IMR-90 (cell line): Measurements from ENCODE around the gene SDK1. TPM values are rescaled to one million over a fixed set of nuclear protein-coding genes. Genes with fewer than 3 reads are reported as not detected.

Experiments
- ATAC-seq: fragments of 200-7000 bp; cut with Tn5 transposase; 2 replicates; pipeline ENCODE4 v1.9.1; 2020; ENCODE audit warnings: low read depth, mild to moderate bottlenecking, moderate library complexity
- BruUV-seq: library from RNA; stranded (reverse); fragments of 400-500 nt; replicated peaks from 2 replicates; lab custom pipeline; 2021; lab: Mats Ljungman, UMichigan
- CTCF ChIA-PET: fragments of 300-600 bp; formaldehyde crosslinking; extraction: SDS; loops from one replicate; lab custom pipeline; 2021; ENCODE audit warnings: antibody characterized with exemption; lab: Yijun Ruan, JAX
- POLR2A ChIA-PET: fragments of 300-600 bp; sonication (Branson Sonifier 250); formaldehyde crosslinking; loops from one replicate; lab custom pipeline; 2022; ENCODE audit warnings: antibody characterized with exemption; ENCODE audit not compliant: unreplicated experiment; lab: Charles Lee
- DNase-seq: peaks from one replicate; pipeline ENCODE4 v3.0.0; 2013
- H2AFZ ChIP-seq: replicated peaks from 2 replicates; pipeline ENCODE3; 2013; ENCODE audit warnings: low read length, mild to moderate bottlenecking; ENCODE audit not compliant: poor library complexity
- H2AK5ac ChIP-seq: 2 replicates; pipeline ENCODE4 v1.6.1; 2013; ENCODE audit warnings: low read depth, low read length, inconsistent platforms
- H2AK9ac ChIP-seq: replicated peaks from 2 replicates; pipeline ENCODE3; 2013; ENCODE audit warnings: mild to moderate bottlenecking, low read depth, low read length, moderate library complexity; ENCODE audit not compliant: poor library complexity
- H2BK120ac ChIP-seq: 2 replicates; pipeline ENCODE4 v1.6.1; 2013; ENCODE audit warnings: low read depth, low read length, inconsistent platforms
- H2BK15ac ChIP-seq: 3 replicates; pipeline ENCODE4 v1.6.1; 2013; ENCODE audit warnings: low read depth, low read length, inconsistent platforms
- H2BK20ac ChIP-seq: 2 replicates; pipeline ENCODE4 v1.6.1; 2013; ENCODE audit warnings: low read depth, mild to moderate bottlenecking, inconsistent platforms, low read length, moderate library complexity
- H2BK5ac ChIP-seq: 2 replicates; pipeline ENCODE4 v1.6.1; 2013; ENCODE audit warnings: mild to moderate bottlenecking, low read depth, low read length, inconsistent platforms; ENCODE audit not compliant: poor library complexity, severe bottlenecking
- H3K14ac ChIP-seq: replicated peaks from 2 replicates; pipeline ENCODE4 v1.6.1; 2013; ENCODE audit warnings: low read depth, low read length, inconsistent platforms
- H3K18ac ChIP-seq: 2 replicates; pipeline ENCODE4 v1.6.1; 2013; ENCODE audit warnings: low read depth, low read length, control low read depth
- H3K23ac ChIP-seq: 2 replicates; pipeline ENCODE4 v1.6.1; 2013; ENCODE audit warnings: low read depth, low read length, inconsistent platforms
- H3K27ac ChIP-seq: 2 replicates; pipeline ENCODE4 v1.5.1; 2013; ENCODE audit warnings: mild to moderate bottlenecking, control low read depth, low read length; ENCODE audit not compliant: insufficient read depth
- H3K27me3 ChIP-seq: 2 replicates; pipeline ENCODE4 v1.6.1; 2013; ENCODE audit warnings: low read length; ENCODE audit not compliant: control insufficient read depth, insufficient read depth
- H3K36me3 ChIP-seq: 2 replicates; pipeline ENCODE4 v1.6.1; 2013; ENCODE audit warnings: low read length, mixed read lengths; ENCODE audit not compliant: control insufficient read depth, insufficient read depth
- H3K4ac ChIP-seq: 2 replicates; pipeline ENCODE4 v1.6.1; 2013; ENCODE audit warnings: low read depth, low read length, inconsistent platforms
- H3K4me1 ChIP-seq: 2 replicates; pipeline ENCODE4 v1.6.1; 2013; ENCODE audit warnings: low read length, mixed read lengths; ENCODE audit not compliant: control insufficient read depth, insufficient read depth
- H3K4me2 ChIP-seq: 2 replicates; pipeline ENCODE4 v1.6.1; 2013; ENCODE audit warnings: low read depth, mild to moderate bottlenecking, control low read depth, low read length, moderate library complexity
- H3K4me3 ChIP-seq: 2 replicates; pipeline ENCODE4 v1.5.1; 2013; ENCODE audit warnings: low read depth, mild to moderate bottlenecking, control low read depth, low read length, moderate library complexity; ENCODE audit not compliant: insufficient read depth
- H3K56ac ChIP-seq: 2 replicates; pipeline ENCODE4 v1.6.1; 2013; ENCODE audit warnings: low read length, inconsistent platforms; ENCODE audit not compliant: insufficient read depth; ENCODE audit errors: extremely low read depth
- H3K79me1 ChIP-seq, 2 experiments: 2 replicates each; pipeline ENCODE4 v1.6.1; 2013; ENCODE audit warnings: low read length in 2 of 2, inconsistent platforms in 1 of 2, low read depth in 1 of 2
- H3K9ac ChIP-seq: 2 replicates; pipeline ENCODE4 v1.6.1; 2013; ENCODE audit warnings: low read depth, low read length, control low read depth
- H3K9me1 ChIP-seq: 2 replicates; pipeline ENCODE4 v1.6.1; 2013; ENCODE audit warnings: low read length, inconsistent platforms; ENCODE audit not compliant: insufficient read depth
- H3K9me3 ChIP-seq: 2 replicates; pipeline ENCODE4 v1.6.1; 2013; ENCODE audit warnings: low read length; ENCODE audit not compliant: control insufficient read depth, insufficient read depth
- H4K20me1 ChIP-seq: 2 replicates; pipeline ENCODE4 v1.6.1; 2013; ENCODE audit warnings: low read length, inconsistent platforms; ENCODE audit not compliant: insufficient read depth
- H4K5ac ChIP-seq: 2 replicates; pipeline ENCODE4 v1.6.1; 2013; ENCODE audit warnings: mild to moderate bottlenecking, low read depth, low read length, control low read depth
- H4K8ac ChIP-seq, 2 experiments: 2 replicates each; pipeline ENCODE4 v1.6.1; 2013; ENCODE audit warnings: low read depth in 2 of 2, low read length in 2 of 2, control low read depth in 1 of 2, inconsistent platforms in 1 of 2
- H4K91ac ChIP-seq: 2 replicates; pipeline ENCODE4 v1.6.1; 2013; ENCODE audit warnings: low read depth, low read length, inconsistent platforms; ENCODE audit not compliant: insufficient read depth
- BHLHE40 ChIP-seq: fragments of 150-350 bp; IDR thresholded peaks from 2 replicates; pipeline ENCODE4 v1.6.1; 2016; ENCODE audit warnings: mild to moderate bottlenecking, low read depth, low read length
- MAFK ChIP-seq: IDR thresholded peaks from 2 replicates; pipeline ENCODE4 v1.6.1; 2012; ENCODE audit warnings: low read depth, low read length, improper control_type of control experiment
- MAZ ChIP-seq: IDR thresholded peaks from 2 replicates; pipeline ENCODE4 v1.6.1; 2012; ENCODE audit warnings: low read depth, mild to moderate bottlenecking, low read length, improper control_type of control experiment, moderate library complexity, borderline replicate concordance
- MXI1 ChIP-seq: IDR thresholded peaks from 2 replicates; pipeline ENCODE4 v1.6.1; 2012; ENCODE audit warnings: low read depth, mild to moderate bottlenecking, low read length, moderate library complexity, borderline replicate concordance
- NFE2L2 ChIP-seq: fragments of 150-350 bp; IDR thresholded peaks from 2 replicates; pipeline ENCODE4 v1.6.1; 2016; ENCODE audit warnings: low read depth, mild to moderate bottlenecking, low read length
- POLR2A ChIP-seq: IDR thresholded peaks from 2 replicates; pipeline ENCODE4 v1.6.1; 2012; ENCODE audit warnings: mild to moderate bottlenecking, low read depth, low read length
- SMC3 ChIP-seq: fragments of 150-350 bp; IDR thresholded peaks from 2 replicates; pipeline ENCODE4 v1.6.1; 2016; ENCODE audit warnings: low read depth, mild to moderate bottlenecking, antibody characterized with exemption, low read length, moderate library complexity
- whole genome bisulfite sequencing, 2 experiments: methylation state at CpG; one replicate each; pipeline versions ENCODE4 v1.1.5 to v1.1.7; 2013; ENCODE audit warnings: missing lambda C conversion rate in 2 of 2; ENCODE audit not compliant: insufficient read length in 1 of 2; ENCODE audit errors: extremely low coverage in 2 of 2; 5-methylcytosine and 5-hydroxymethylcytosine counted together
- dilution Hi-C: fragments of 300-500 bp; cut with HindIII; formaldehyde crosslinking; loops from one replicate; pipeline ENCODE4 v1.14.3; 2018; ENCODE audit warnings: low sequenced_read_pairs; ENCODE audit not compliant: unreplicated experiment
- in situ Hi-C: fragments of 300-500 bp; cut with MboI; formaldehyde crosslinking; loops from 3 replicates; pipeline ENCODE4 v1.14.3; 2019; ENCODE audit warnings: low sequenced_read_pairs, inconsistent platforms, mixed read lengths
- intact Hi-C: fragments of 100-400 bp; cut with micrococcal nuclease; formaldehyde crosslinking; loops from 2 replicates; pipeline ENCODE4 v1.10.0; 2022
- polyA plus RNA-seq, 3 experiments: library from polyadenylated mRNA; depleted of rRNA; stranded (reverse); fragments of >200 nt; gene quantifications; 2 replicates each; pipeline ENCODE4 v1.2.3, GENCODE V29; 2012; ENCODE audit warnings: low replicate concordance in 1 of 3
- total RNA-seq: library from RNA; depleted of rRNA; stranded (reverse); fragments of >200 nt; gene quantifications from 2 replicates; pipeline ENCODE4 v1.2.3, GENCODE V29; 2012
- TF ChIP-seq, protein P1 (sequence below): fragments of 150-350 bp; IDR thresholded peaks from 2 replicates; pipeline ENCODE4 v1.6.1; 2017; ENCODE audit warnings: mild to moderate bottlenecking, antibody characterized with exemption, low read length, low read depth
- TF ChIP-seq, protein P2 (sequence below): fragments of 150-350 bp; IDR thresholded peaks from 2 replicates; pipeline ENCODE4 v1.6.1; 2016; ENCODE audit warnings: low read depth, mild to moderate bottlenecking, low read length, moderate library complexity, borderline replicate concordance

Gene SDK1
- total and polyA plus RNA-seq, 2 of the 4 experiments (the other 2 are of a cell fraction): 1.5 to 1.6 TPM

DNA sequence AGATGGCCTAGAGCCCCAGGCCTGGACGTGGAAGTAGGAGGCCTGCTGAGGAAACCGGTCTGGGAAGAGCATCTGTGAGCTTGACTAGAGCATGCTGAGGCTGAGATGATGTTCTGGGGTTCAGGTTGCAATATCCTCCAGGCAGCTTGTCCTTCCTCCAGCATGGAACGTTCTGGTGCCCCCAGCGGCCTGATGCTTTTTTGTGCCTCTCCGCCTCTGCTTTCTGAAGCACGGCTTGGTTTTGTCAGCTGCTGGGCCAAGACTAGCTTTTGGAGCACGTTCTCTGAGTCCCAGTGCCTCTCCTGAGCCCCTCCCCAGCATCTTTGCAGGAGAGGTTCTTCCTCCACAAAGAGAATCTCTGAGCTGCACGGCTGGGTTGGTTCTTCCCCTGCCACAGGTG, 699.1 kb downstream of the SDK1 start:
- Histone ChIP-seq H3K79me1 (no peaks in the 10 kb centered on the region), H4K8ac (no peak overlapping the region), H3K4me2 (no peak overlapping the region), H2AK9ac (no peak overlapping the region), H3K4ac (no peak overlapping the region), H2AK5ac (no peak overlapping the region), H3K4me3 (no peak overlapping the region), H2BK120ac (no peak overlapping the region), H3K56ac (no peak overlapping the region), H3K9ac (no peak overlapping the region), H4K5ac (no peak overlapping the region; the same call in 1 of the 2 replicates), H3K9me3 (peaks cover 4% of the 10 kb centered on the region; the same call in 1 of the 2 replicates), H3K18ac (no peak overlapping the region; the same call in 1 of the 2 replicates), H3K36me3 (no peaks in the 10 kb centered on the region), H2BK20ac (no peak overlapping the region), H4K91ac (no peak overlapping the region), H4K20me1 (no peaks in the 10 kb centered on the region), H2AFZ (no peak overlapping the region), H2BK5ac (no peak overlapping the region), H3K27ac (no peak overlapping the region), H3K9me1 (no peaks in the 10 kb centered on the region), H2BK15ac (no peak overlapping the region), H3K23ac (no peak overlapping the region), H3K4me1 (peaks cover 11% of the 10 kb centered on the region; the same call in 1 of the 2 replicates), H3K14ac (no peak overlapping the region), H3K27me3 (no peaks in the 10 kb centered on the region; the same call in 1 of the 2 replicates)
- intact Hi-C loops: no loop called here
- no peak for TF ChIP-seq MAFK
- TF ChIP-seq, protein P1, sequence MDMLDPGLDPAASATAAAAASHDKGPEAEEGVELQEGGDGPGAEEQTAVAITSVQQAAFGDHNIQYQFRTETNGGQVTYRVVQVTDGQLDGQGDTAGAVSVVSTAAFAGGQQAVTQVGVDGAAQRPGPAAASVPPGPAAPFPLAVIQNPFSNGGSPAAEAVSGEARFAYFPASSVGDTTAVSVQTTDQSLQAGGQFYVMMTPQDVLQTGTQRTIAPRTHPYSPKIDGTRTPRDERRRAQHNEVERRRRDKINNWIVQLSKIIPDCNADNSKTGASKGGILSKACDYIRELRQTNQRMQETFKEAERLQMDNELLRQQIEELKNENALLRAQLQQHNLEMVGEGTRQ: no peak
- no peak for TF ChIP-seq NFE2L2
- TF ChIP-seq MXI1: no peak
- TF ChIP-seq, protein P2, sequence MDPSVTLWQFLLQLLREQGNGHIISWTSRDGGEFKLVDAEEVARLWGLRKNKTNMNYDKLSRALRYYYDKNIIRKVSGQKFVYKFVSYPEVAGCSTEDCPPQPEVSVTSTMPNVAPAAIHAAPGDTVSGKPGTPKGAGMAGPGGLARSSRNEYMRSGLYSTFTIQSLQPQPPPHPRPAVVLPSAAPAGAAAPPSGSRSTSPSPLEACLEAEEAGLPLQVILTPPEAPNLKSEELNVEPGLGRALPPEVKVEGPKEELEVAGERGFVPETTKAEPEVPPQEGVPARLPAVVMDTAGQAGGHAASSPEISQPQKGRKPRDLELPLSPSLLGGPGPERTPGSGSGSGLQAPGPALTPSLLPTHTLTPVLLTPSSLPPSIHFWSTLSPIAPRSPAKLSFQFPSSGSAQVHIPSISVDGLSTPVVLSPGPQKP: no peak
- no peak for TF ChIP-seq BHLHE40
- TF ChIP-seq MAZ: no peak
- TF ChIP-seq SMC3: no peak
- TF ChIP-seq POLR2A: no peak
- dilution Hi-C loops: no loop called here
- DNase-seq (no peak), ATAC-seq (no peak)
- WGBS, 2 experiments: 90% methylated on average over 2 of the region's 8 CpGs; no CpG with 5 or more reads in 1 of the 2 experiments
- BruUV-seq: no TSS peak
- CTCF ChIA-PET: no interaction called here
- in situ Hi-C loops: no loop called here
- POLR2A ChIA-PET: no interaction called here
